CD4-positive, alpha-beta T cell treated with Interleukin-1 beta for 1 hour (primary cell): Measurements from ENCODE around the gene C4orf51.
"Not testable (repeated sequence)": the region's sequence is repeated elsewhere in the genome, so short reads cannot be mapped to it uniquely, and the experiment has no call there.

Experiments
- DNase-seq, 2 donors: peaks; one replicate each; pipeline ENCODE4 v3.0.0-alpha.2; 2020 to 2022

Gene C4orf51

GRCh38 chr4:145679991-145680455 is at the start of gene C4orf51:
Gene C4orf51 (plus strand): TSS chr4:145680146. CDS start chr4:145680204, 58 bp downstream.
- no peak for DNase-seq

GRCh38 chr4:145635117-145635516 is 44.8 kb upstream of the C4orf51 start:
- DNase-seq = no peak

- no peak for DNase-seq
Observed at GRCh38 chr4:145635630-145636029, 44.3 kb upstream of the C4orf51 start.

GRCh38 chr4:145639186-145639698 is 40.7 kb upstream of the C4orf51 start:
- DNase-seq = no peak

GRCh38 chr4:145640236-145640635 is 39.7 kb upstream of the C4orf51 start:
- DNase-seq = not testable (repeated sequence)

GRCh38 chr4:145643295-145643694 is 36.7 kb upstream of the C4orf51 start:
- DNase-seq = no peak

- DNase-seq = no peak
Observed at GRCh38 chr4:145644699-145645098, 35.2 kb upstream of the C4orf51 start.

- no peak for DNase-seq
Observed at GRCh38 chr4:145656156-145656555, 23.8 kb upstream of the C4orf51 start.

GRCh38 chr4:145660064-145660463 is 19.9 kb upstream of the C4orf51 start:
- no peak for DNase-seq

GRCh38 chr4:145663194-145663593 is 16.8 kb upstream of the C4orf51 start:
- DNase-seq = no peak

GRCh38 chr4:145665773-145666172 is 14.2 kb upstream of the C4orf51 start:
- DNase-seq = no peak

- no peak for DNase-seq
Observed at GRCh38 chr4:145670422-145670821, 9.5 kb upstream of the C4orf51 start.

GRCh38 chr4:145679520-145679919 is 426 bp upstream of the C4orf51 start:
- DNase-seq = no peak

GRCh38 chr4:145680902-145681301 is 956 bp downstream of the C4orf51 start:
- DNase-seq = no peak

- no peak for DNase-seq
Observed at GRCh38 chr4:145681518-145681917, 1.6 kb downstream of the C4orf51 start.

- no peak for DNase-seq
Observed at GRCh38 chr4:145681956-145682355, 2.0 kb downstream of the C4orf51 start.

- DNase-seq = no peak
Observed at GRCh38 chr4:145686991-145687390, 7.0 kb downstream of the C4orf51 start.

GRCh38 chr4:145690610-145691009 is 10.7 kb downstream of the C4orf51 start:
- no peak for DNase-seq

GRCh38 chr4:145691416-145691815 is 11.5 kb downstream of the C4orf51 start:
- DNase-seq = not testable (repeated sequence)

- DNase-seq = no peak
Observed at GRCh38 chr4:145694929-145695328, 15.0 kb downstream of the C4orf51 start.

GRCh38 chr4:145697332-145697731 is 17.4 kb downstream of the C4orf51 start:
- DNase-seq = no peak

GRCh38 chr4:145698507-145698906 is 18.6 kb downstream of the C4orf51 start:
- DNase-seq = no peak

GRCh38 chr4:145703850-145704497 is 24.0 kb downstream of the C4orf51 start:
- DNase-seq = no peak

- no peak for DNase-seq
Observed at GRCh38 chr4:145709336-145709735, 29.4 kb downstream of the C4orf51 start.

- DNase-seq = no peak
Observed at GRCh38 chr4:145709843-145710242, 29.9 kb downstream of the C4orf51 start.
